Stimulated activated CD4-positive, alpha-beta T cell treated with anti-CD3 and anti-CD28 coated beads, Interleukin-4, amount 100 ng/mL, for 24 hours (primary cell): ENCODE measurements around the gene UXS1.

ENCODE experiments used
- DNase-seq: peaks from one replicate; pipeline ENCODE4 v3.0.0-alpha.2; 2020

The UXS1 gene

GRCh38 chr2:106187273-106187891, 6.7 kb downstream of the UXS1 start:
- no peak for DNase-seq

GRCh38 chr2:106185475-106186184, 8.5 kb downstream of the UXS1 start:
- no peak for DNase-seq

GRCh38 chr2:106184857-106185256, 9.2 kb downstream of the UXS1 start:
- no peak for DNase-seq

GRCh38 chr2:106184394-106184793, 9.7 kb downstream of the UXS1 start:
- no peak for DNase-seq

- no peak for DNase-seq
Measured at GRCh38 chr2:106183101-106183696, 10.9 kb downstream of the UXS1 start.

- DNase-seq = no peak
Measured at GRCh38 chr2:106181064-106181463, 13.0 kb downstream of the UXS1 start.

GRCh38 chr2:106180602-106181001, 13.5 kb downstream of the UXS1 start:
- no peak for DNase-seq

GRCh38 chr2:106178716-106179115, 15.4 kb downstream of the UXS1 start:
- DNase-seq = no peak

- DNase-seq = no peak
Measured at GRCh38 chr2:106177581-106177980, 16.5 kb downstream of the UXS1 start.

GRCh38 chr2:106176446-106177099, 17.5 kb downstream of the UXS1 start:
- no peak for DNase-seq

GRCh38 chr2:106175086-106175850, 18.8 kb downstream of the UXS1 start:
- DNase-seq = no peak

GRCh38 chr2:106174056-106174455, 20.0 kb downstream of the UXS1 start:
- no peak for DNase-seq

GRCh38 chr2:106172649-106173048, 21.5 kb downstream of the UXS1 start:
- DNase-seq = no peak

- no peak for DNase-seq
Measured at GRCh38 chr2:106168657-106169056, 25.4 kb downstream of the UXS1 start.

GRCh38 chr2:106167067-106167466, 27.0 kb downstream of the UXS1 start:
- DNase-seq = no peak

GRCh38 chr2:106165561-106165960, 28.5 kb downstream of the UXS1 start:
- no peak for DNase-seq

GRCh38 chr2:106165029-106165428, 29.1 kb downstream of the UXS1 start:
- no peak for DNase-seq

- DNase-seq = no peak
Measured at GRCh38 chr2:106163948-106164545, 30.1 kb downstream of the UXS1 start.

GRCh38 chr2:106161938-106162820, 31.9 kb downstream of the UXS1 start:
- no peak for DNase-seq

- no peak for DNase-seq
Measured at GRCh38 chr2:106161341-106161740, 32.8 kb downstream of the UXS1 start.

GRCh38 chr2:106160786-106161261, 33.3 kb downstream of the UXS1 start:
- peak; percentile 52 for DNase-seq
